ENCODE results near the gene ATP6V1F.

The ATP6V1F gene

GRCh38 chr7:128831178-128831993, 31.3 kb upstream of the ATP6V1F start:
- peaks cover 58% of the 10 kb centered on the region for H3K27me3 Mint-ChIP-seq
- no peaks in the 10 kb centered on the region for H3K9me3 Mint-ChIP-seq
- peaks cover 2% of the 10 kb centered on the region for H3K36me3 Mint-ChIP-seq (ENCODE audit: insufficient read depth)
- no peak overlapping the region for H3K27ac Mint-ChIP-seq (ENCODE audit: low read depth)
- ATAC-seq (replicated peaks; ENCODE audit: extremely low read depth, poor library complexity, severe bottlenecking) (peak; percentile 22), DNase-seq (ENCODE audit: low spot score in 2 of 2) (no peak)
- H3K4me1 Mint-ChIP-seq, result peaks cover 7% of the 10 kb centered on the region
- peak overlapping the region; percentile 75 for H3K4me3 Mint-ChIP-seq

GRCh38 chr7:128831994-128832879, 30.4 kb upstream of the ATP6V1F start:
- DNase-seq (ENCODE audit: low spot score in 2 of 2), result no peak
- H3K9me3 Mint-ChIP-seq, result no peaks in the 10 kb centered on the region
- H3K4me1 Mint-ChIP-seq, result peaks cover 7% of the 10 kb centered on the region
- no peak for ATAC-seq (replicated peaks; ENCODE audit: extremely low read depth, poor library complexity, severe bottlenecking)
- peaks cover 53% of the 10 kb centered on the region for H3K27me3 Mint-ChIP-seq
- H3K36me3 Mint-ChIP-seq (ENCODE audit: insufficient read depth), result no peaks in the 10 kb centered on the region
- no peak overlapping the region for H3K27ac Mint-ChIP-seq (ENCODE audit: low read depth)
- H3K4me3 Mint-ChIP-seq, result no peak overlapping the region

- ATAC-seq (replicated peaks; ENCODE audit: extremely low read depth, poor library complexity, severe bottlenecking), result no peak
- Mint-ChIP-seq H3K27me3 (peaks cover 48% of the 10 kb centered on the region), H3K9me3 (no peaks in the 10 kb centered on the region)
Measured at GRCh38 chr7:128832880-128833147, 29.8 kb upstream of the ATP6V1F start.

GRCh38 chr7:128833148-128833945, 29.3 kb upstream of the ATP6V1F start:
- H3K9me3 Mint-ChIP-seq, result no peaks in the 10 kb centered on the region
- ATAC-seq (replicated peaks; ENCODE audit: extremely low read depth, poor library complexity, severe bottlenecking), result no peak
- no peak overlapping the region for H3K4me3 Mint-ChIP-seq
- no peaks in the 10 kb centered on the region for H3K36me3 Mint-ChIP-seq (ENCODE audit: insufficient read depth)
- peaks cover 42% of the 10 kb centered on the region for H3K27me3 Mint-ChIP-seq
- H3K27ac Mint-ChIP-seq (ENCODE audit: low read depth), result no peak overlapping the region
- DNase-seq (ENCODE audit: low spot score in 2 of 2), result no peak
- peaks cover 7% of the 10 kb centered on the region for H3K4me1 Mint-ChIP-seq

More at GRCh38 chr7:128832880-128833147, 29.8 kb upstream of the ATP6V1F start:
- Mint-ChIP-seq H3K27ac (ENCODE audit: low read depth) (no peak overlapping the region), H3K4me1 (peaks cover 7% of the 10 kb centered on the region), H3K36me3 (ENCODE audit: insufficient read depth) (no peaks in the 10 kb centered on the region), H3K4me3 (no peak overlapping the region)
- no peak for DNase-seq (ENCODE audit: low spot score in 2 of 2)

- Mint-ChIP-seq H3K36me3 (ENCODE audit: insufficient read depth) (no peaks in the 10 kb centered on the region), H3K9me3 (no peaks in the 10 kb centered on the region), H3K4me3 (no peak overlapping the region), H3K27me3 (peaks cover 36% of the 10 kb centered on the region), H3K27ac (ENCODE audit: low read depth) (no peak overlapping the region), H3K4me1 (peaks cover 7% of the 10 kb centered on the region)
- ATAC-seq (replicated peaks; ENCODE audit: extremely low read depth, poor library complexity, severe bottlenecking) (no peak), DNase-seq (ENCODE audit: low spot score in 2 of 2) (no peak)
Measured at GRCh38 chr7:128833946-128834325, 28.7 kb upstream of the ATP6V1F start.

- Mint-ChIP-seq H3K4me1 (peaks cover 6% of the 10 kb centered on the region), H3K9me3 (no peaks in the 10 kb centered on the region), H3K27ac (ENCODE audit: low read depth) (no peak overlapping the region), H3K36me3 (ENCODE audit: insufficient read depth) (no peaks in the 10 kb centered on the region), H3K4me3 (no peak overlapping the region), H3K27me3 (peaks cover 24% of the 10 kb centered on the region)
- DNase-seq (ENCODE audit: low spot score in 2 of 2) (no peak), ATAC-seq (replicated peaks; ENCODE audit: extremely low read depth, poor library complexity, severe bottlenecking) (no peak)
Measured at GRCh38 chr7:128835231-128835751, 27.4 kb upstream of the ATP6V1F start.

GRCh38 chr7:128835790-128836641, 26.6 kb upstream of the ATP6V1F start:
- H3K27ac Mint-ChIP-seq (ENCODE audit: low read depth), result no peak overlapping the region
- H3K36me3 Mint-ChIP-seq (ENCODE audit: insufficient read depth), result no peaks in the 10 kb centered on the region
- DNase-seq (ENCODE audit: low spot score in 2 of 2) (no peak), ATAC-seq (replicated peaks; ENCODE audit: extremely low read depth, poor library complexity, severe bottlenecking) (no peak)
- H3K4me1 Mint-ChIP-seq, result no peaks in the 10 kb centered on the region
- H3K9me3 Mint-ChIP-seq, result no peaks in the 10 kb centered on the region
- H3K4me3 Mint-ChIP-seq, result no peak overlapping the region
- H3K27me3 Mint-ChIP-seq, result peaks cover 17% of the 10 kb centered on the region

- ATAC-seq (replicated peaks; ENCODE audit: extremely low read depth, poor library complexity, severe bottlenecking), result no peak
- no peaks in the 10 kb centered on the region for H3K36me3 Mint-ChIP-seq (ENCODE audit: insufficient read depth)
- H3K4me1 Mint-ChIP-seq, result no peaks in the 10 kb centered on the region
- no peak for DNase-seq (ENCODE audit: low spot score in 2 of 2)
- peaks cover 10% of the 10 kb centered on the region for H3K27me3 Mint-ChIP-seq
- H3K4me3 Mint-ChIP-seq, result no peak overlapping the region
- no peak overlapping the region for H3K27ac Mint-ChIP-seq (ENCODE audit: low read depth)
- H3K9me3 Mint-ChIP-seq, result no peaks in the 10 kb centered on the region
Measured at GRCh38 chr7:128836729-128837348, 25.8 kb upstream of the ATP6V1F start.

- Mint-ChIP-seq H3K4me1 (no peaks in the 10 kb centered on the region), H3K27ac (ENCODE audit: low read depth) (no peak overlapping the region)
Measured at GRCh38 chr7:128837521-128837921, 25.1 kb upstream of the ATP6V1F start.

GRCh38 chr7:128838109-128838779, 24.4 kb upstream of the ATP6V1F start:
- Mint-ChIP-seq H3K4me3 (no peak overlapping the region), H3K4me1 (no peaks in the 10 kb centered on the region), H3K27ac (ENCODE audit: low read depth) (no peak overlapping the region), H3K27me3 (no peaks in the 10 kb centered on the region), H3K9me3 (no peaks in the 10 kb centered on the region), H3K36me3 (ENCODE audit: insufficient read depth) (peaks cover 1% of the 10 kb centered on the region)
- DNase-seq (ENCODE audit: low spot score in 2 of 2) (no peak), ATAC-seq (replicated peaks; ENCODE audit: extremely low read depth, poor library complexity, severe bottlenecking) (no peak)

More at GRCh38 chr7:128837521-128837921, 25.1 kb upstream of the ATP6V1F start:
- ATAC-seq (replicated peaks; ENCODE audit: extremely low read depth, poor library complexity, severe bottlenecking) (no peak), DNase-seq (ENCODE audit: low spot score in 2 of 2) (no peak)
- peaks cover 1% of the 10 kb centered on the region for H3K36me3 Mint-ChIP-seq (ENCODE audit: insufficient read depth)
- H3K27me3 Mint-ChIP-seq, result peaks cover 4% of the 10 kb centered on the region
- no peaks in the 10 kb centered on the region for H3K9me3 Mint-ChIP-seq
- no peak overlapping the region for H3K4me3 Mint-ChIP-seq

All from central memory CD8-positive, alpha-beta T cell (primary cell).